ENCODE measurements around the gene MGAT4A. TPM values are rescaled to one million over a fixed set of nuclear protein-coding genes. Genes with fewer than 3 reads are reported as not detected.

The MGAT4A gene
- total and polyA plus RNA-seq, 9 of the 15 experiments (the other 6 are each of a cell fraction or from before 2014, with no cell fraction given): 0.03 to 0.53 (median 0.18) TPM; not detected in 2

- ChIA-PET POLR2A (interaction anchor here (0.8 to 1.8 kb wide), 4 partner anchors 11 to 33 kb away, joined by 3 to 4 read pairs (median 4); no protein-coding TSS in a partner anchor), CTCF (ENCODE audit: low intra/inter-chr PET ratio) (no interaction called here)
- in situ Hi-C loops (cut with MboI): no loop called here
- TF ChIP-seq NKRF (IDR thresholded peaks at IDR 0.05; ENCODE audit: borderline replicate concordance) (no peak), KLF13 (tag; IDR thresholded peaks at IDR 0.05; ENCODE audit: borderline replicate concordance, low read depth) (no peak), ZNF133 (CRISPR knock-in tag; IDR thresholded peaks at IDR 0.05) (no peak), NR0B1 (IDR thresholded peaks at IDR 0.05; ENCODE audit: partially characterized antibody) (no peak), ARID3A (IDR thresholded peaks at IDR 0.05; ENCODE audit: borderline replicate concordance, low read depth, low read length) (peak; percentile 30; the same call in 1 of the 2 replicates), STAT5A (IDR thresholded peaks at IDR 0.05; ENCODE audit: borderline replicate concordance, low read length) (peak; percentile 87), RB1 (IDR thresholded peaks at IDR 0.05; ENCODE audit: low read depth) (no peak), ARNT (IDR thresholded peaks at IDR 0.05) (peak in 1 of 2 experiments; percentile 65; a peak in 1 of 4 replicates), CHCHD3 (CRISPR knock-in tag; IDR thresholded peaks at IDR 0.05) (no peak), RCOR1 (IDR thresholded peaks at IDR 0.05; ENCODE audit: borderline replicate concordance in 1 of 2, low read depth in 2 of 2, low read length in 2 of 2) (peak; percentile 17 to 88; a peak in 2 of 4 replicates), PPARD (CRISPR knock-in tag; IDR thresholded peaks at IDR 0.05) (no peak), RNF2 (IDR thresholded peaks at IDR 0.05) (0 out of 2 replicates have a peak, but pooled peaks have one; percentile 47), ARID1B (IDR thresholded peaks at IDR 0.05) (peak; percentile 86), NCOA6 (IDR thresholded peaks at IDR 0.05) (no peak), MECOM (CRISPR knock-in tag; IDR thresholded peaks at IDR 0.05) (peak; percentile 51; the same call in 1 of the 2 replicates), MCM7 (IDR thresholded peaks at IDR 0.05) (no peak), ETV6 (IDR thresholded peaks at IDR 0.05; ENCODE audit: borderline replicate concordance in 1 of 2, low read depth in 2 of 2, low read length in 1 of 2) (peak in 1 of 2 experiments; percentile 57; a peak in 1 of 4 replicates), ETV6 (CRISPR knock-in tag; IDR thresholded peaks at IDR 0.05; ENCODE audit: borderline replicate concordance) (no peak), ZSCAN32 (CRISPR knock-in tag; IDR thresholded peaks at IDR 0.05) (no peak), CBFA2T2 (conservative IDR thresholded peaks at IDR 0.05) (peak; percentile 88)
Measured at GRCh38 chr2:98734823-98735260, 3.9 kb upstream of the MGAT4A start.

More at GRCh38 chr2:98734823-98735260, 3.9 kb upstream of the MGAT4A start:
- WGBS (ENCODE audit: insufficient coverage, low coverage, missing lambda C conversion rate): 0% methylated on average over 2 of the region's 2 CpGs
- Histone ChIP-seq H3K4me2 (ENCODE audit: insufficient read depth, low read length) (no peak overlapping the region), H2AFZ (ENCODE audit: low read depth, low read length) (no peak overlapping the region), H3K27ac (ENCODE audit: extremely low read depth, low read depth, low read length) (no peak overlapping the region), H4K20me1 (replicated peaks; ENCODE audit: control insufficient read depth, insufficient read depth, low read length) (no peaks in the 10 kb centered on the region), H3K27me3 (ENCODE audit: control insufficient read depth in 2 of 2, insufficient read depth in 2 of 2, low read length in 2 of 2) (peaks cover 4 to 11% of the 10 kb centered on the region in 2 experiments; a peak in 4 of 5 replicates), H3K36me3 (ENCODE audit: control insufficient read depth, insufficient read depth, low read length) (no peaks in the 10 kb centered on the region), H3K79me2 (ENCODE audit: control insufficient read depth, insufficient read depth, low read length) (no peaks in the 10 kb centered on the region), H3K9me1 (ENCODE audit: control insufficient read depth, insufficient read depth, low read length) (no peaks in the 10 kb centered on the region), H3K9ac (ENCODE audit: insufficient read depth in 1 of 2, low read depth in 2 of 2, low read length in 2 of 2) (no peak overlapping the region), H3K9me3 (replicated peaks; ENCODE audit: control insufficient read depth, insufficient read depth, low read depth, low read length) (no peaks in the 10 kb centered on the region), H3K4me3 (no peak overlapping the region), H3K4me1 (replicated peaks in 1 of 2; ENCODE audit: control insufficient read depth in 2 of 2, insufficient read depth in 2 of 2, low read length in 2 of 2) (peaks cover 0 to 14% of the 10 kb centered on the region in 2 experiments; a peak in 3 of 5 replicates)
- DNase-seq (ENCODE audit: extremely low read depth in 1 of 4, low spot score in 3 of 4): peak; percentile 14 to 67 (median 40)
- peak; percentile 78 for ATAC-seq
- BruUV-seq (replicated peaks): no TSS peak
- intact Hi-C loops (cut with micrococcal nuclease): no loop called here
- FAIRE-seq: peak; percentile 69

All from K562 (cell line).